BE2C (cell line): ENCODE results near the gene INPP5A.

ENCODE experiments used
- DNase-seq: peaks from one replicate; pipeline ENCODE4 v3.0.0-alpha.2; 2020
- H3K27me3 ChIP-seq: fragments of 250-450 bp; sonication (Bioruptor Pico); 2 replicates; pipeline ENCODE4 v1.5.1; 2020; ENCODE audit warnings: mild to moderate bottlenecking
- H3K36me3 ChIP-seq: fragments of 250-450 bp; sonication (Bioruptor Pico); 2 replicates; pipeline ENCODE4 v1.5.1; 2020; ENCODE audit warnings: mild to moderate bottlenecking
- H3K4me1 ChIP-seq: fragments of 250-450 bp; sonication (Bioruptor Pico); 2 replicates; pipeline ENCODE4 v1.5.1; 2020
- H3K4me3 ChIP-seq: 2 replicates; pipeline ENCODE4 v1.5.1; 2011; ENCODE audit warnings: low read depth, low read length
- H3K9me3 ChIP-seq: fragments of 250-450 bp; sonication (Bioruptor Pico); 2 replicates; pipeline ENCODE4 v1.5.1; 2020
- CTCF ChIP-seq: IDR thresholded peaks from 2 replicates; pipeline ENCODE4 v1.5.1; 2012; ENCODE audit warnings: mild to moderate bottlenecking, low read depth, low read length

Gene INPP5A

GRCh38 chr10:132522521-132523411, 14.8 kb upstream of the INPP5A start:
- Histone ChIP-seq H3K4me3 (no peak overlapping the region), H3K36me3 (no peaks in the 10 kb centered on the region), H3K9me3 (no peaks in the 10 kb centered on the region), H3K4me1 (peaks cover 3% of the 10 kb centered on the region; the same call in 1 of the 2 replicates), H3K27me3 (peaks cover 17% of the 10 kb centered on the region)
- DNase-seq, result no peak
- TF ChIP-seq CTCF, result no peak

- H3K4me1 ChIP-seq, result no peaks in the 10 kb centered on the region
- DNase-seq, result no peak
- peaks cover 27% of the 10 kb centered on the region for H3K27me3 ChIP-seq
- no peaks in the 10 kb centered on the region for H3K9me3 ChIP-seq
- no peak overlapping the region for H3K4me3 ChIP-seq
- no peaks in the 10 kb centered on the region for H3K36me3 ChIP-seq
- TF ChIP-seq CTCF, result no peak
These were observed 13.8 kb upstream of the INPP5A start for GRCh38 chr10:132523561-132524442.

GRCh38 chr10:132524443-132525285, 12.9 kb upstream of the INPP5A start:
- Histone ChIP-seq H3K36me3 (no peaks in the 10 kb centered on the region), H3K27me3 (peaks cover 36% of the 10 kb centered on the region), H3K4me1 (no peaks in the 10 kb centered on the region), H3K9me3 (no peaks in the 10 kb centered on the region), H3K4me3 (no peak overlapping the region)
- DNase-seq, result no peak
- TF ChIP-seq CTCF, result no peak

- Histone ChIP-seq H3K9me3 (no peaks in the 10 kb centered on the region), H3K4me3 (no peak overlapping the region), H3K4me1 (no peaks in the 10 kb centered on the region), H3K36me3 (no peaks in the 10 kb centered on the region), H3K27me3 (peaks cover 46% of the 10 kb centered on the region)
- TF ChIP-seq CTCF, result no peak
- no peak for DNase-seq
These were observed 10.9 kb upstream of the INPP5A start for GRCh38 chr10:132526676-132527075.

GRCh38 chr10:132527339-132528063, 10.1 kb upstream of the INPP5A start:
- Histone ChIP-seq H3K36me3 (no peaks in the 10 kb centered on the region), H3K4me1 (no peaks in the 10 kb centered on the region), H3K9me3 (no peaks in the 10 kb centered on the region), H3K4me3 (no peak overlapping the region), H3K27me3 (peaks cover 46% of the 10 kb centered on the region)
- no peak for TF ChIP-seq CTCF
- DNase-seq, result no peak
